ENCODE results near the gene ZSCAN1. TPM values are rescaled to one million over a fixed set of nuclear protein-coding genes. Genes with fewer than 3 reads are reported as not detected.
A peak's percentile ranks its signal among the peaks of the same experiment; 100 is the strongest.

The ZSCAN1 gene
- total RNA-seq, 2 experiments from 2014 or later, result not detected

DNA sequence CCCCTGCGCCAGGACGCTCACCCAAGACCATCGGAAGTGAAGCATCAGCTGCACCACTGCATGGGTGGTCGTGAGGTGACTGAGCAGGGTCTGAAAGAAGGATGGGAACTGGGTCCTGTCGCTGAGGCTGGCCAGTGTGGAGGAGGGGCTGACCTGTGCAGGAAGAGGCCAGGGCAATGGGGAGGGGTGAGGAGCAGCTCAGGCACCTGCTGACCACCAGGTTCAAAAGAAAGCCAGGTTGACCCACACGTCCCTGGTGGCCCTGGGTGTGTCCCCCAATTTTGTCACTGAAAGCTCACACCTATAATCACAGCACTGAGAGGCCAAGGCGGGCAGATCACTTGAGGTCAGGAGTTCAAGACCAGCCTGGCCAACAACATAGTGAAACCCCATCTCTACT is 13.7 kb upstream of the ZSCAN1 start:
- Mint-ChIP-seq H3K9me3 (peaks cover 33% of the 10 kb centered on the region), H3K36me3 (ENCODE audit: low read depth) (peaks cover 2% of the 10 kb centered on the region), H3K4me1 (no peaks in the 10 kb centered on the region), H3K27ac (no peak overlapping the region), H3K4me3 (no peak overlapping the region), H3K27me3 (no peaks in the 10 kb centered on the region)
- ChIA-PET CTCF (no interaction called here), POLR2A (no interaction called here)
- no peak for DNase-seq

DNA sequence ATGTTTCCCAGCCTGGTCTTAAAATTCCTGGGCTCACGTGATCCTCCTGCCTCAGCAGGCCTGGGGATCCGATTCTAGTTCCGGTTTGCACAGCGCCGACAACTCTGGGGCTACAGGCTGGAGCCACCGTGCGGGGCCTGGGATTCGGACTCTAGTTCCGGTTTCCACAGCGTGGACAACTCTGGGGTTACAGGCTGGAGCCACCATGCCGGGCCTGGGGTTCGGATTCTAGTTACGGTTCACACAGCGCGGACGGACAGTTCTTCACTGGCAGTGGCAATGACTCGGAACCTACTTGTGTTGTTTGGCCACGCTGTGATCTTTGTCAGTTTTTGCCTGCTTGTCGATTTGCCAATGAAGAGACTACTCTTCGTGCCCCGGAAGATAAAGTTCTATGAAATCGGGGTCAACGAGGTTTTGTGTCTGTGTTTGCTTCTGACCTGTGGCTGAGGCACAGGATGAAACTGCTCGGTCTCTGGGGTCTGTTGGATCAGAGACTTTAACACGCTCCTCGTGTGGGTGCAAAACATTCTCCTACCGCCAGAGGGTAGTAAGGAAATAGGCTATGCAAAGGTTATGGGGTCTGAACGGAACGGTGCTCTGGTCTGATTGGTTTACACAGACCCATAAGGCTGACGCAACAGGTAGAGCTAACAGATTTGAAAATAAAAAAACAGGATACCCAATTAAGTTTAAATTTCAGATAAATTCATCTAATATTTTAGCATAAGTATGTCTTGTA is 12.1 kb upstream of the ZSCAN1 start:
- Mint-ChIP-seq H3K9me3 (peaks cover 40% of the 10 kb centered on the region), H3K36me3 (ENCODE audit: low read depth) (peaks cover 2% of the 10 kb centered on the region), H3K4me1 (no peaks in the 10 kb centered on the region), H3K27ac (no peak overlapping the region), H3K27me3 (no peaks in the 10 kb centered on the region), H3K4me3 (no peak overlapping the region)
- ChIA-PET POLR2A (no interaction called here), CTCF (no interaction called here)
- DNase-seq, result peak; percentile 37

DNA sequence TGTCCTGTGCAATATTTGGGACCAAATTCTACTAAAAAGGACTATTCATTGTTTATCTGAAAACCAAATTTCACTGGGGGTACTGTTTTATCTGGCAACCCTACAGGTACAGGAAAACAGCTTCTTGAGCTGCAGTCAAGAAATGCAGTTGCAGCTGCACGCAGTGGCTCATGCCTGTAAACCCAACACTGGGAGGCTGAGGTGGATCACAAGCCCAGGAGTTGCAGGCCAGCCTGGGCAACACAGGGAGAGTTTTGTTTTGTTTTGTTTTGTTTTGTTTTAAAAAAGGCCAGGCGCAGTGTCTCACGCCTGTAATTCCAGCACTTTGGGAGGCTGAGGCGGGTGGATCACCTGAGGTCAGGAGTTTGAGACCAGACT is 11.6 kb upstream of the ZSCAN1 start:
- H3K27me3 Mint-ChIP-seq, result no peaks in the 10 kb centered on the region
- H3K9me3 Mint-ChIP-seq, result peaks cover 37% of the 10 kb centered on the region
- no peak overlapping the region for H3K4me3 Mint-ChIP-seq
- ChIA-PET POLR2A (no interaction called here), CTCF (interaction anchor here (0.5 kb wide), 1 partner anchor 1115 kb away, joined by 3 read pairs; no protein-coding TSS in a partner anchor)
- no peak for DNase-seq
- no peak overlapping the region for H3K27ac Mint-ChIP-seq
- peaks cover 2% of the 10 kb centered on the region for H3K36me3 Mint-ChIP-seq (ENCODE audit: low read depth)
- no peaks in the 10 kb centered on the region for H3K4me1 Mint-ChIP-seq

- Mint-ChIP-seq H3K36me3 (ENCODE audit: low read depth) (peaks cover 2% of the 10 kb centered on the region), H3K9me3 (peaks cover 43% of the 10 kb centered on the region), H3K27me3 (no peaks in the 10 kb centered on the region), H3K4me3 (no peak overlapping the region), H3K4me1 (no peaks in the 10 kb centered on the region), H3K27ac (no peak overlapping the region)
- ChIA-PET POLR2A (no interaction called here), CTCF (interaction anchor here (1.0 kb wide), 1 partner anchor 22 kb away, joined by 3 read pairs; no protein-coding TSS in a partner anchor)
- no peak for DNase-seq
Measured at GRCh38 chr19:58024661-58025060, 9.2 kb upstream of the ZSCAN1 start.

- H3K27ac Mint-ChIP-seq, result no peak overlapping the region
- peaks cover 4% of the 10 kb centered on the region for H3K4me1 Mint-ChIP-seq
- H3K36me3 Mint-ChIP-seq (ENCODE audit: low read depth), result peaks cover 10% of the 10 kb centered on the region
- ChIA-PET POLR2A (no interaction called here), CTCF (no interaction called here)
- DNase-seq, result no peak
- peaks cover 31% of the 10 kb centered on the region for H3K9me3 Mint-ChIP-seq
- no peak overlapping the region for H3K4me3 Mint-ChIP-seq
- H3K27me3 Mint-ChIP-seq, result peaks cover 6% of the 10 kb centered on the region
Measured at GRCh38 chr19:58034477-58034793, 610 bp downstream of the ZSCAN1 start.

DNA sequence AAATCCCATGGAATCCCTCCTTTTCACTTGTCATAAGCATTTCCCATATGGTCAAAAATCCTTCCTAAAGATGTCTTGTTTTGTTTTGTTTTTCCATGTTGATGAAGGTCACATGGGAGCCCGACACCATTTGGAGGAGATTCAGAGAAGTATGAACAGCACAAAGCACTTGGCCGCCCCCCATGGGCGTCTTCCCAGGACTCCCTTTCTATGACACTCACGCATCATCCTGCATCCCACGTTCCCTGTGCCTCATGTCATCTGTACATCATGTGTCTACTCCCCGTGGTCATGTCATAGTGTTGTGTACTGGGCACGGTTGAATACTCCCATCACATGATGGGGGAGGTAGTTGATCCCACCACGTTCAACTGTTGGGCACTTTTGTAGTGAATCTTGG is 2.0 kb downstream of the ZSCAN1 start:
- peaks cover 33% of the 10 kb centered on the region for H3K9me3 Mint-ChIP-seq
- POLR2A ChIA-PET, result no interaction called here
- H3K27me3 Mint-ChIP-seq, result peaks cover 6% of the 10 kb centered on the region
- no peak overlapping the region for H3K27ac Mint-ChIP-seq
- H3K4me3 Mint-ChIP-seq, result no peak overlapping the region
- H3K36me3 Mint-ChIP-seq (ENCODE audit: low read depth), result peaks cover 10% of the 10 kb centered on the region
- peaks cover 4% of the 10 kb centered on the region for H3K4me1 Mint-ChIP-seq
- no peak for DNase-seq
- CTCF ChIA-PET, result no interaction called here

GRCh38 chr19:58037927-58038687 is 4.3 kb downstream of the ZSCAN1 start:
- CTCF ChIA-PET, result no interaction called here
- Mint-ChIP-seq H3K27me3 (peaks cover 6% of the 10 kb centered on the region), H3K9me3 (peaks cover 42% of the 10 kb centered on the region), H3K27ac (no peak overlapping the region), H3K4me3 (no peak overlapping the region), H3K4me1 (peaks cover 4% of the 10 kb centered on the region), H3K36me3 (ENCODE audit: low read depth) (peaks cover 10% of the 10 kb centered on the region)
- no peak for DNase-seq
- POLR2A ChIA-PET, result no interaction called here

- peaks cover 10% of the 10 kb centered on the region for H3K36me3 Mint-ChIP-seq (ENCODE audit: low read depth)
- ChIA-PET CTCF (no interaction called here), POLR2A (no interaction called here)
- H3K4me3 Mint-ChIP-seq, result no peak overlapping the region
- peaks cover 4% of the 10 kb centered on the region for H3K4me1 Mint-ChIP-seq
- DNase-seq, result no peak
- H3K9me3 Mint-ChIP-seq, result peaks cover 47% of the 10 kb centered on the region
- no peak overlapping the region for H3K27ac Mint-ChIP-seq
- H3K27me3 Mint-ChIP-seq, result peaks cover 6% of the 10 kb centered on the region
Measured at GRCh38 chr19:58038688-58039204, 4.9 kb downstream of the ZSCAN1 start.

- Mint-ChIP-seq H3K4me3 (no peak overlapping the region), H3K4me1 (no peaks in the 10 kb centered on the region), H3K9me3 (peaks cover 40% of the 10 kb centered on the region), H3K36me3 (ENCODE audit: low read depth) (peaks cover 6% of the 10 kb centered on the region), H3K27me3 (no peaks in the 10 kb centered on the region), H3K27ac (no peak overlapping the region)
- no peak for DNase-seq
- POLR2A ChIA-PET, result no interaction called here
- CTCF ChIA-PET, result no interaction called here
Measured at GRCh38 chr19:58040751-58041525, 7.1 kb downstream of the ZSCAN1 start.

- POLR2A ChIA-PET, result no interaction called here
- CTCF ChIA-PET, result no interaction called here
- Mint-ChIP-seq H3K4me1 (no peaks in the 10 kb centered on the region), H3K9me3 (peaks cover 37% of the 10 kb centered on the region), H3K27ac (no peak overlapping the region), H3K27me3 (no peaks in the 10 kb centered on the region), H3K36me3 (ENCODE audit: low read depth) (peaks cover 7% of the 10 kb centered on the region), H3K4me3 (no peak overlapping the region)
- DNase-seq, result no peak
Measured at GRCh38 chr19:58042495-58043340, 8.9 kb downstream of the ZSCAN1 start.

DNA sequence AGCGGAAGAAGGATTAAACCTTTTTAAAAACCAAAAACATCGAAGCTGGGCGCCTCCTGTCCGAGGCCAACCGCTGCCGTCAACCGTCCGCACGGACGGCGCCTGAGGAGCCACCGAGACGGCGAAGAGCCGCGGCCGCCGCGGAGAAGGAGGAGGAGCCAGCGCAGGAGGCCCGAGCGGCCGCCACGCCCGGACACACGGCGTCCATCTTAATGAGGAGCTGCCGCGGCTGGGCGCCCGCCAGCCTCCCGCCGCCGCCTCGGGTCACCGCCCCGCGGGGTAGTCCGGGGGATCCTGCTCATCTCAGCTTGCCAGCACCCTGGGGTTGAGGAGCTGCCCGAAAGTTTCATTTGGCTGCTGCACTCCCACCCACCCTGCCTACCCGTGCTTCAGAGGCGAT is 10.6 kb downstream of the ZSCAN1 start:
- Mint-ChIP-seq H3K9me3 (peaks cover 40% of the 10 kb centered on the region), H3K27ac (no peak overlapping the region), H3K4me1 (no peaks in the 10 kb centered on the region), H3K36me3 (ENCODE audit: low read depth) (peaks cover 6% of the 10 kb centered on the region), H3K27me3 (no peaks in the 10 kb centered on the region), H3K4me3 (no peak overlapping the region)
- ChIA-PET CTCF (no interaction called here), POLR2A (no interaction called here)
- DNase-seq, result no peak

DNA sequence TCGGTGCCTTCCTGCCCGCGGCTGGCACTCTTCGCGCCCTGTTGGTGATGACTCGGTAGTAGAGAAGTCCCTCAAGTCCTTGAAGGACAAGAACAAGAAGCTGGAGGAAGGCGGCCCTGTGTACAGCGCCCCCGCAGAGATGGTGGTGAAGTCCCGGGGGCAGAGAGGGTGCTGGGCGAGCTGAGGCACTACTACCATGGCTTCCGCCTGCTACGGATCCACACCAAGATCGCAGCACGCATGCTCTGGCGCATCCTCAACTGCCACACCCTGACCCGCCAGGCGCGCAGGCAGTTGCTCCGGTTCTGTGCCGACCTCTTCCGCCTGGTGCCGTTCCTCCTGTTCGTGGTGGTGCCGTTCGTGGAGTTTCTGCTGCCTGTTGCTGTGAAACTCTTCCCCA is 11.1 kb downstream of the ZSCAN1 start:
- Mint-ChIP-seq H3K4me1 (no peaks in the 10 kb centered on the region), H3K4me3 (no peak overlapping the region), H3K9me3 (peaks cover 45% of the 10 kb centered on the region), H3K27me3 (no peaks in the 10 kb centered on the region), H3K36me3 (ENCODE audit: low read depth) (peaks cover 6% of the 10 kb centered on the region), H3K27ac (no peak overlapping the region)
- ChIA-PET CTCF (no interaction called here), POLR2A (no interaction called here)
- DNase-seq, result no peak
